ENCODE results near the gene ITM2C. TPM values are rescaled to one million over a fixed set of nuclear protein-coding genes. Genes with fewer than 3 reads are reported as not detected.

The ITM2C gene
- total RNA-seq, 2 experiments from 2014 or later = 77.2 to 79.5 TPM

- H3K27ac Mint-ChIP-seq = no peak overlapping the region
- peaks cover 24% of the 10 kb centered on the region for H3K4me1 Mint-ChIP-seq (ENCODE audit: low read depth)
- no peaks in the 10 kb centered on the region for H3K9me3 Mint-ChIP-seq (ENCODE audit: insufficient read depth)
- DNase-seq = no peak
- H3K4me3 Mint-ChIP-seq = no peak overlapping the region
- no peaks in the 10 kb centered on the region for H3K36me3 Mint-ChIP-seq (ENCODE audit: low read depth)
- no peak for ATAC-seq
- H3K27me3 Mint-ChIP-seq (ENCODE audit: low read depth) = no peaks in the 10 kb centered on the region
- ChIA-PET CTCF (interaction anchor here (1.1 to 1.6 kb wide), 3 partner anchors 9 to 101 kb away, joined by 4 to 6 read pairs (median 5); no protein-coding TSS in a partner anchor), POLR2A (no interaction called here)
Observed at GRCh38 chr2:230886671-230887071, 21.9 kb downstream of the ITM2C start.

- ATAC-seq (no peak), DNase-seq (no peak)
- no peaks in the 10 kb centered on the region for H3K36me3 Mint-ChIP-seq (ENCODE audit: low read depth)
- no peaks in the 10 kb centered on the region for H3K9me3 Mint-ChIP-seq (ENCODE audit: insufficient read depth)
- ChIA-PET POLR2A (no interaction called here), CTCF (no interaction called here)
- no peak overlapping the region for H3K27ac Mint-ChIP-seq
- H3K4me1 Mint-ChIP-seq (ENCODE audit: low read depth) = peaks cover 22% of the 10 kb centered on the region
- no peak overlapping the region for H3K4me3 Mint-ChIP-seq
- H3K27me3 Mint-ChIP-seq (ENCODE audit: low read depth) = no peaks in the 10 kb centered on the region
Observed at GRCh38 chr2:230887342-230887741, 22.6 kb downstream of the ITM2C start.

- H3K4me1 Mint-ChIP-seq (ENCODE audit: low read depth) = peaks cover 36% of the 10 kb centered on the region
- ChIA-PET POLR2A (interaction anchor here (1.2 kb wide), 1 partner anchor 104 kb away, joined by 3 read pairs; no protein-coding TSS in a partner anchor), CTCF (no interaction called here)
- peaks cover 2% of the 10 kb centered on the region for H3K27me3 Mint-ChIP-seq (ENCODE audit: low read depth)
- ATAC-seq (no peak), DNase-seq (no peak)
- H3K4me3 Mint-ChIP-seq = no peak overlapping the region
- H3K27ac Mint-ChIP-seq = no peak overlapping the region
- no peaks in the 10 kb centered on the region for H3K36me3 Mint-ChIP-seq (ENCODE audit: low read depth)
- H3K9me3 Mint-ChIP-seq (ENCODE audit: insufficient read depth) = no peaks in the 10 kb centered on the region
Observed at GRCh38 chr2:230888824-230889400, 24.2 kb downstream of the ITM2C start.

- no peak for ATAC-seq
- no peak for DNase-seq
- H3K4me1 Mint-ChIP-seq (ENCODE audit: low read depth) = peaks cover 47% of the 10 kb centered on the region
- H3K9me3 Mint-ChIP-seq (ENCODE audit: insufficient read depth) = no peaks in the 10 kb centered on the region
- no peaks in the 10 kb centered on the region for H3K36me3 Mint-ChIP-seq (ENCODE audit: low read depth)
- H3K27ac Mint-ChIP-seq = no peak overlapping the region
- POLR2A ChIA-PET = interaction anchor here (1.0 kb wide), 1 partner anchor 28 kb away, joined by 3 read pairs; no protein-coding TSS in a partner anchor
- no peak overlapping the region for H3K4me3 Mint-ChIP-seq
- peaks cover 2% of the 10 kb centered on the region for H3K27me3 Mint-ChIP-seq (ENCODE audit: low read depth)
- CTCF ChIA-PET = interaction anchor here (1.0 kb wide), 1 partner anchor 98 kb away, joined by 5 read pairs; no protein-coding TSS in a partner anchor
Observed at GRCh38 chr2:230889911-230890601, 25.3 kb downstream of the ITM2C start.

GRCh38 chr2:230890646-230891045 is 25.9 kb downstream of the ITM2C start:
- DNase-seq (no peak), ATAC-seq (no peak)
- no peak overlapping the region for H3K27ac Mint-ChIP-seq
- H3K4me1 Mint-ChIP-seq (ENCODE audit: low read depth) = peaks cover 49% of the 10 kb centered on the region
- ChIA-PET POLR2A (interaction anchor here (1.0 to 1.4 kb wide), 2 partner anchors 13 to 29 kb away, joined by 3 read pairs; no protein-coding TSS in a partner anchor), CTCF (interaction anchor here (1.0 kb wide), 2 partner anchors 13 to 97 kb away, joined by 3 to 5 read pairs; no protein-coding TSS in a partner anchor)
- no peaks in the 10 kb centered on the region for H3K9me3 Mint-ChIP-seq (ENCODE audit: insufficient read depth)
- H3K4me3 Mint-ChIP-seq = no peak overlapping the region
- peaks cover 2% of the 10 kb centered on the region for H3K27me3 Mint-ChIP-seq (ENCODE audit: low read depth)
- H3K36me3 Mint-ChIP-seq (ENCODE audit: low read depth) = no peaks in the 10 kb centered on the region

GRCh38 chr2:230891064-230891463 is 26.3 kb downstream of the ITM2C start:
- Mint-ChIP-seq H3K27me3 (ENCODE audit: low read depth) (peaks cover 2% of the 10 kb centered on the region), H3K9me3 (ENCODE audit: insufficient read depth) (no peaks in the 10 kb centered on the region), H3K4me3 (no peak overlapping the region), H3K27ac (no peak overlapping the region), H3K4me1 (ENCODE audit: low read depth) (peaks cover 44% of the 10 kb centered on the region), H3K36me3 (ENCODE audit: low read depth) (no peaks in the 10 kb centered on the region)
- POLR2A ChIA-PET = interaction anchor here (1.0 to 1.4 kb wide), 2 partner anchors 13 to 29 kb away, joined by 3 read pairs; no protein-coding TSS in a partner anchor
- ATAC-seq = no peak
- no peak for DNase-seq
- CTCF ChIA-PET = interaction anchor here (1.0 to 2.7 kb wide), 3 partner anchors 13 to 97 kb away, joined by 3 to 10 read pairs (median 5); no protein-coding TSS in a partner anchor

- no peaks in the 10 kb centered on the region for H3K9me3 Mint-ChIP-seq (ENCODE audit: insufficient read depth)
- H3K4me1 Mint-ChIP-seq (ENCODE audit: low read depth) = peaks cover 41% of the 10 kb centered on the region
- POLR2A ChIA-PET = interaction anchor here (0.6 to 1.4 kb wide), 2 partner anchors 13 to 522 kb away, joined by 3 to 4 read pairs; no protein-coding TSS in a partner anchor
- no peak for DNase-seq
- no peak overlapping the region for H3K4me3 Mint-ChIP-seq
- ATAC-seq = no peak
- peaks cover 2% of the 10 kb centered on the region for H3K27me3 Mint-ChIP-seq (ENCODE audit: low read depth)
- no peaks in the 10 kb centered on the region for H3K36me3 Mint-ChIP-seq (ENCODE audit: low read depth)
- H3K27ac Mint-ChIP-seq = no peak overlapping the region
- CTCF ChIA-PET = interaction anchor here (0.9 to 2.7 kb wide), 3 partner anchors 14 to 96 kb away, joined by 3 to 10 read pairs (median 3); no protein-coding TSS in a partner anchor
Observed at GRCh38 chr2:230891509-230891908, 26.8 kb downstream of the ITM2C start.

GRCh38 chr2:230893338-230893737 is 28.6 kb downstream of the ITM2C start:
- ChIA-PET CTCF (interaction anchor here (0.7 to 2.7 kb wide), 5 partner anchors 9 to 94 kb away, joined by 3 to 10 read pairs (median 4); no protein-coding TSS in a partner anchor), POLR2A (no interaction called here)
- Mint-ChIP-seq H3K9me3 (ENCODE audit: insufficient read depth) (no peaks in the 10 kb centered on the region), H3K4me3 (no peak overlapping the region), H3K27ac (no peak overlapping the region), H3K36me3 (ENCODE audit: low read depth) (no peaks in the 10 kb centered on the region), H3K4me1 (ENCODE audit: low read depth) (peaks cover 40% of the 10 kb centered on the region), H3K27me3 (ENCODE audit: low read depth) (peaks cover 2% of the 10 kb centered on the region)
- DNase-seq = no peak
- no peak for ATAC-seq

- DNase-seq = peak; percentile 34
- no peaks in the 10 kb centered on the region for H3K9me3 Mint-ChIP-seq (ENCODE audit: insufficient read depth)
- H3K27me3 Mint-ChIP-seq (ENCODE audit: low read depth) = peaks cover 2% of the 10 kb centered on the region
- CTCF ChIA-PET = interaction anchor here (0.7 to 15.6 kb wide), 6 partner anchors 8 to 93 kb away, joined by 3 to 354 read pairs (median 6); no protein-coding TSS in a partner anchor
- POLR2A ChIA-PET = no interaction called here
- peaks cover 40% of the 10 kb centered on the region for H3K4me1 Mint-ChIP-seq (ENCODE audit: low read depth)
- no peak overlapping the region for H3K4me3 Mint-ChIP-seq
- peak; percentile 47 for ATAC-seq
- no peaks in the 10 kb centered on the region for H3K36me3 Mint-ChIP-seq (ENCODE audit: low read depth)
- H3K27ac Mint-ChIP-seq = peak overlapping the region; percentile 2
Observed at GRCh38 chr2:230893841-230894781, 29.4 kb downstream of the ITM2C start.

GRCh38 chr2:230895536-230896345 is 31.0 kb downstream of the ITM2C start:
- Mint-ChIP-seq H3K36me3 (ENCODE audit: low read depth) (no peaks in the 10 kb centered on the region), H3K4me1 (ENCODE audit: low read depth) (peaks cover 40% of the 10 kb centered on the region), H3K27me3 (ENCODE audit: low read depth) (peaks cover 2% of the 10 kb centered on the region), H3K27ac (no peak overlapping the region), H3K4me3 (no peak overlapping the region), H3K9me3 (ENCODE audit: insufficient read depth) (no peaks in the 10 kb centered on the region)
- ChIA-PET CTCF (interaction anchor here (1.2 to 15.6 kb wide), 3 partner anchors 48 to 157 kb away, joined by 4 to 354 read pairs (median 7); no protein-coding TSS in a partner anchor), POLR2A (interaction anchor here (0.5 kb wide), 1 partner anchor 30 kb away, joined by 3 read pairs; no protein-coding TSS in a partner anchor)
- DNase-seq (no peak), ATAC-seq (no peak)

Data from activated CD8-positive, alpha-beta T cell treated with anti-CD3 and anti-CD28 coated beads, Interleukin-2, amount 10 ng/mL, durations not matched to agents 7 days and 5 days (primary cell).